ENCODE data around the gene LRRC14B. TPM values are rescaled to one million over a fixed set of nuclear protein-coding genes. Genes with fewer than 3 reads are reported as not detected.

LRRC14B gene
- total RNA-seq, 2 donors from 2014 or later = not detected

DNA sequence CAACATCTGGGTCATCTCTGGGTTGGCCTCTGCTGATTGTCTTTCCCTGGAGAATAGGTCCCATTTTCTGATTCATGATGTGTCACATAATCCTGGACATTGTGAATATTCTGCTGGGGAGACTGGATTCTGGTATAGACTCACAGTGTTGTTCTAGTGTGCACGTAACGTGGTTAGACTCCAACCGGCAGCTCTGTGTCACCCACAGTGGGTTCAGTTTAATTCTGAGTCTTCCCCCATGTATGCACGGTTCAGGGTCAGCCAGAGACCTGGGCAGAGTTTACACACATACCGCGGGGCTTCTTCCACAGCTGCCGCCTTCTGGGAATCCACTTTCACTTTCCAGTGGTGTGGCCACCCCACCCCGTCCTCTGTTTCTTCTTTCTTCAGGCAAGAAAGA lies 38.0 kb upstream of the LRRC14B start:
- H3K36me3 ChIP-seq = no peaks in the 10 kb centered on the region
- H3K27ac ChIP-seq = no peak overlapping the region
- H3K4me1 ChIP-seq (ENCODE audit: control insufficient read depth in 1 of 2, low read depth in 2 of 2) = no peaks in the 10 kb centered on the region
- H3K4me3 ChIP-seq = no peak overlapping the region
- no peak for ATAC-seq (ENCODE audit: insufficient number of reproducible peaks, low FRiP score, low read depth)
- H3K9me3 ChIP-seq = no peaks in the 10 kb centered on the region
- TF ChIP-seq CTCF (IDR thresholded peaks at IDR 0.05) = no peak
- H3K27me3 ChIP-seq (replicated peaks; ENCODE audit: insufficient read depth) = no peaks in the 10 kb centered on the region
- DNase-seq (ENCODE audit: low spot score) = no peak

DNA sequence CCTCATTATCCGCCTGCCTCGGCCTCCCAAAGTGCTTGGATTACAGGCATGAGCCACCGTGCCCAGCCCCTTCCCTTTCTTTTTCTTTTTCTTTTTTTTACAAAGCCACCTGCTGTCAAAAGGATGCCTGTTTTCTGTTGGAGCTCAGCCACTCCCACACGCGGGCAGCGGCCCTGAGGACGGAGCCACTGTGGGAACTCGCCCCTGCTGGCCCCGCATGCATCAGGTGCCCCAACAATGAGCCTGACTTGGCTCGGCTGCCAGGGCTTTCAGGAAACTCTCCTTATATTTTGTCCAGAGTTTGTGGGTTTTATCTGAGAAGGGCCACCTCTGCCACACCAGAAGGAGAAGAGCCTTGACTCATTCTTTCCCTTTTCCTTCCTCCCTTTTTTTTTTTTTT lies 37.1 kb upstream of the LRRC14B start:
- no peak for TF ChIP-seq CTCF (IDR thresholded peaks at IDR 0.05)
- DNase-seq (ENCODE audit: low spot score) (no peak), ATAC-seq (ENCODE audit: insufficient number of reproducible peaks, low FRiP score, low read depth) (no peak)
- no peak overlapping the region for H3K27ac ChIP-seq
- H3K4me1 ChIP-seq (ENCODE audit: control insufficient read depth in 1 of 2, low read depth in 2 of 2) = no peaks in the 10 kb centered on the region
- no peak overlapping the region for H3K4me3 ChIP-seq
- H3K27me3 ChIP-seq (replicated peaks; ENCODE audit: insufficient read depth) = no peaks in the 10 kb centered on the region
- no peaks in the 10 kb centered on the region for H3K9me3 ChIP-seq
- H3K36me3 ChIP-seq = no peaks in the 10 kb centered on the region

DNA sequence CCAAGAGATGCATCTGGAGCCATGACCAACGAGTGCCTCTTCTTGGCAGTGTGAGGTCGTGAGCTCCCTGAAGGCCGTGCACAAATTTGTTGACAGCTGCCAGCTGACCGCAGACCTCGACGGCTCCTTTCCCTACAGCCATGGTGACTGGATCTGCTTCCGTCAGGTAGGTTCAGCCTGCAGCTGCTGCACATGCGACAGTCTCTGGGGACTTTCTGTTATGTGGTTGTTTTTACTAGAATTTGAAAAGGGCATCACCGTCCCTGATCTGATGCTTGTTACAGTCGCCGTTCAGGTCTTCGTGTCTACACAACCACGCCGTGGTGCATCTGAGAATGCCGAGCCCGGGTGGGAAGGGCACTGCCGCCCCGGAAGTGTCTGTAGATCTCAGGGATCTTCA lies 36.5 kb upstream of the LRRC14B start:
- Histone ChIP-seq H3K4me1 (ENCODE audit: control insufficient read depth in 1 of 2, low read depth in 2 of 2) (no peaks in the 10 kb centered on the region), H3K9me3 (no peaks in the 10 kb centered on the region), H3K36me3 (no peaks in the 10 kb centered on the region), H3K4me3 (no peak overlapping the region), H3K27ac (no peak overlapping the region), H3K27me3 (replicated peaks; ENCODE audit: insufficient read depth) (no peaks in the 10 kb centered on the region)
- ATAC-seq (ENCODE audit: insufficient number of reproducible peaks, low FRiP score, low read depth) (no peak), DNase-seq (ENCODE audit: low spot score) (no peak)
- no peak for TF ChIP-seq CTCF (IDR thresholded peaks at IDR 0.05)

- Histone ChIP-seq H3K9me3 (no peaks in the 10 kb centered on the region), H3K27ac (no peak overlapping the region), H3K27me3 (replicated peaks; ENCODE audit: insufficient read depth) (no peaks in the 10 kb centered on the region), H3K4me1 (ENCODE audit: control insufficient read depth in 1 of 2, low read depth in 2 of 2) (no peaks in the 10 kb centered on the region), H3K4me3 (no peak overlapping the region), H3K36me3 (no peaks in the 10 kb centered on the region)
- no peak for ATAC-seq (ENCODE audit: insufficient number of reproducible peaks, low FRiP score, low read depth)
- TF ChIP-seq CTCF (IDR thresholded peaks at IDR 0.05) = no peak
- DNase-seq (ENCODE audit: low spot score) = no peak
Measured at GRCh38 chr5:155651-156410, 35.5 kb upstream of the LRRC14B start.

GRCh38 chr5:156411-157072 lies 34.8 kb upstream of the LRRC14B start:
- Histone ChIP-seq H3K4me1 (ENCODE audit: control insufficient read depth in 1 of 2, low read depth in 2 of 2) (no peaks in the 10 kb centered on the region), H3K4me3 (no peak overlapping the region), H3K9me3 (no peaks in the 10 kb centered on the region), H3K27me3 (replicated peaks; ENCODE audit: insufficient read depth) (no peaks in the 10 kb centered on the region), H3K27ac (no peak overlapping the region), H3K36me3 (no peaks in the 10 kb centered on the region)
- TF ChIP-seq CTCF (IDR thresholded peaks at IDR 0.05) = no peak
- ATAC-seq (ENCODE audit: insufficient number of reproducible peaks, low FRiP score, low read depth) (no peak), DNase-seq (ENCODE audit: low spot score) (no peak)

All from thoracic aorta (tissue), 2 donors.